ENCODE data around the gene FBP1.
"Not testable (repeated sequence)": the region's sequence is repeated elsewhere in the genome, so short reads cannot be mapped to it uniquely, and the experiment has no call there.

FBP1 gene

DNA sequence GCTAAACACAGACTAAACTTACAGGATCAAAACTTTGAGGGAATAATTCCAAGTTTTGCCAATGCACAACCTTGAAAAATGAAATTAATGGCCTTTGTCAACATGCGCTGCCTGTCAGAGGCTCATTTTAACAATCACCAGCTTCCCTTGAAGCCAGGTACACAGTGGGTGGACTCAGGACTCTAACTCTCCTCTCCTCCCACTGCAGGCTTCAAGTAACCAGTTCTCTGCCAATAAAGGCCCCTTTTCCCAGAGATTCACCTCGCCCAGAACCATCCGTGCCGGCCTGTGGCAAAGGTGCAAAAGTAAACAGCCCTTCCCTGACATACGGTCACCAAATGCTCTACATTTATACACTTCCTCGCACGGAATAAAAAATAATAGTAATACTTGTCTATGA is 27.2 kb downstream of the FBP1 start:
- DNase-seq, result no peak

- peak; percentile 64 for DNase-seq
These were observed 27.7 kb downstream of the FBP1 start for GRCh38 chr9:94611638-94612068.

GRCh38 chr9:94610181-94610606 is 29.1 kb downstream of the FBP1 start:
- no peak for DNase-seq

- DNase-seq, result no peak
These were observed 32.0 kb downstream of the FBP1 start for GRCh38 chr9:94607423-94607691.

GRCh38 chr9:94606646-94607422 is 32.5 kb downstream of the FBP1 start:
- no peak for DNase-seq

GRCh38 chr9:94603259-94604160 is 35.8 kb downstream of the FBP1 start:
- peak; percentile 69 for DNase-seq

GRCh38 chr9:94602666-94603065 is 36.7 kb downstream of the FBP1 start:
- DNase-seq, result no peak

GRCh38 chr9:94600715-94601114 is 38.6 kb downstream of the FBP1 start:
- DNase-seq, result no peak

DNA sequence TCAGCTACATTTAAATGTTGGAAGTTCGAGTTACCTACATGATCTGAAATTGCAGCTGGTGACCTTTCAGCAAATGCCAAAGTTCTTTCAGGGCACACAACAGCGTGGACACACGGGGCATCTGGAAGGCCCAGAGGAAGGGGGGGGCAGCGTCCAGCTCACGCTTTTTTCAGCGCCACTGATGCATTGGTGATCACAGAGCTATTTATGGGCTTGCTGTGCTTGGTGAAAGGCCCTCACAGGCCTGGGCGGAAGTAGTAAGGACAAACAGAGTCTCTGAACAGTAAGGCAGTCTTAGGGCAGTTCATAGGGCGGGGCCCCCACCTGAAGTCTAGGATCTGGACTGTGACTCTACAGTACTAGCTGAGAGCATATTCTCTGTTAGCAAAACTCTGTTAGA is 39.1 kb downstream of the FBP1 start:
- no peak for DNase-seq

GRCh38 chr9:94599102-94599501 is 40.2 kb downstream of the FBP1 start:
- no peak for DNase-seq

GRCh38 chr9:94593459-94594345 is 45.6 kb downstream of the FBP1 start, which contains the start of gene FBP2:
FBP2 (minus strand) TSS chr9:94593824; CDS start chr9:94593726, 98 bp downstream.
- no peak for DNase-seq

- DNase-seq, result not testable (repeated sequence)
These were observed 46.6 kb downstream of the FBP1 start for GRCh38 chr9:94592683-94593082.

DNA sequence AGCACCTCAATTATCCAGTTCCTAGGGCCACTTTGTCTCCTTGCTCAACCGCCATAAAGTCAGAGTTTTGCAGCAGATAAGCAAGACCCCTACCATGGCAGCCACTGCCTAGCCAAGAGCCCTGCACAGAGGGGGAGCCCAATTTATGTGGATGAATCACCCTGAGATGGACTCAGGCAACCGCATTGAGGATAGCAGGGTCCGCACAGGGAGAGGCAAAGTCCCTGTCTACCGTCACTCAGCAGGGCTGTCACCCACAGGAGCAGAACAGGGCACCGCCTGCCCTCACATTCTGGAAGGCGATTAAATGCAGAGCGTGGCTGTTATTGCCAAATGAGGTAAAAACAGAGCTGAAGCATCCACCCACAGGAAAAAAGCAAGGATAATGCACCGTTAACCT is 47.4 kb downstream of the FBP1 start:
- no peak for DNase-seq

- not testable (repeated sequence) for DNase-seq
These were observed 48.2 kb downstream of the FBP1 start for GRCh38 chr9:94591046-94591545.

DNA sequence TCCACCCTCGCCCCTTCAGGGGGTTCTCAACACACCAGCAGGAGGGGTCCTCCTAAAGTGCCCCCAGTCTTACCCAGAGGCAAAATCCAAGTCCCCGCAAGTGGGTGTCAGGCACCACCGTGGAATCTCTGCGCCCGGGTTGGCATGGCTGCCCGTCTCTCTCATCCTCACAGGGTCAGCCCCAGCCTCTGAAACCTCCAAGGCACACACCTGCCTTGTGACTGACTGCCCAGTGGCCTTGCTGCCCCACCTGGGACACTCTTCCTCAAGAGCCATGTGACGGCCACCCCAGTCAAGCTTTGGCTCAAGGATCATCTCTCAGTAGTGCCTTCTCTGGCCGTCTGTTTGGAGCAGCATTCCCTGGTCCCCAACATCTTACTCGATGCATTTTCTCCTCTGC is 50.6 kb downstream of the FBP1 start:
- DNase-seq, result no peak

DNA sequence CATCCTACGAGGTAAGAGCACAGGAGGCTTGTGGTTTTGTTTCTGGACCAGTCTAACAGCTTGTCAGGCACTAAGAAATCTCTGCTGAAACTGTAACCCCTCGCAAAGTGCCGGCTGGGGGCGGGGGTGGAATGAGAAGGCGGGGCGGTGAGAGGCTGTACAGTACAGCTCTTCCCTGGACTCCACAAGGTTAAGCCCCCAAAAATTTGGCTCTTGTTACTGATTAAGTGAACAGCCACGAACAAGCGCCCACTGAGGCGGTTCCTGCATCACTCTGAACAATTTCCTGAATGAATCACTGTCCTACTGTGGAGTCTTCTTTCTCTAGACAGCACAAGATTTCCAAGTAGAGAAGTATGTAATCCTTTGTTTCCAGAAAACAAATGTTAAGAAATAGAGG is 52.5 kb downstream of the FBP1 start:
- DNase-seq, result no peak

GRCh38 chr9:94586316-94586715 is 53.0 kb downstream of the FBP1 start:
- no peak for DNase-seq

GRCh38 chr9:94584555-94584954 is 54.8 kb downstream of the FBP1 start:
- no peak for DNase-seq

- no peak for DNase-seq
These were observed 57.6 kb downstream of the FBP1 start for GRCh38 chr9:94581728-94582127.

DNA sequence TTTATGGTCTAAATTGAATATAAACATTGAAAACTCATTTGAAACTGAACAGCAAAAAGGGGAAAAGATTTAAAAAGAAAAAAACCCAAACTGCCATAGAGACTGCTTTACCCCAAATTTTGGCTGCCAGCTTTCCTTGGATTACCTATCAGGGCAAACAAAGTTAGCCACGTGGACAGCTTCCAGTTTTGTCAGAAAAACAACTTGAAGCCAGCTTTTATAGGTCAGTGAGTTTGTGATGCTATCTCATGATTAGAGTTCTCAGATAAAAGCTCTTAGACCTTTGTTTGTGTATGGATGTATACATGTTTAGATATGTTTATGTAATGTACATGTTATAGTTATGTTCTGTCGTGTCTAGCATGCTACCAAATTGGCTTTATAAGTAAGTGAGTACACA is 61.7 kb downstream of the FBP1 start:
- no peak for DNase-seq

DNA sequence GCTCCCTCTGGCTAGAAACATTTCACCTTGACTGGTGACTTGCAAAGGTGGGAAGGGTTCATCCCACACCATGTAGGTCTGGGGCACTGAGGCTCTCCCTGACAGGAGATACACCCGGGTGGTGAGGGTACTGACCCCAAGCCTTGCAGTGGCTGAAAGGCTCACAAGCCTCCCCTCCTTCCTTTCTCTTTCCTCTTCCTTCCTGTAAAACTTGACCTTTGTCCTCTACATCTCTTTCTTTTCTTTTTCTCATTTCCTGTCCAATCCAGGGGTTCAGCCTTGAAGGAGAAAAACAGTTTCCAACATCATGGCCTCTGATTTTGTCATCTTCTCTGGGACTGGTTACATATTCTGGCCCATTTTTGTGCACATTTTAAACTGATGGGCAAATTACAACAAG is 62.3 kb downstream of the FBP1 start:
- DNase-seq, result no peak

GRCh38 chr9:94576131-94576530 is 63.2 kb downstream of the FBP1 start:
- DNase-seq, result no peak

All from activated naive CD4-positive, alpha-beta T cell treated with anti-CD3 and anti-CD28 coated beads, Interleukin-2, amount 50 U/mL, for 16 hours (primary cell).